NT2/D1 (cell line): Measurements from ENCODE around the gene LYPD6.

Experiments
- SUZ12 ChIP-seq: IDR thresholded peaks from 2 replicates; pipeline ENCODE4 v1.6.1; 2011; ENCODE audit not compliant: insufficient read length, insufficient read depth; ENCODE audit errors: extremely low read depth
- YY1 ChIP-seq: IDR thresholded peaks from 2 replicates; pipeline ENCODE4 v1.6.1; 2011; ENCODE audit not compliant: insufficient read length, insufficient read depth
- ZNF274 ChIP-seq: IDR thresholded peaks from 2 replicates; pipeline ENCODE4 v1.6.1; 2011; ENCODE audit warnings: mild to moderate bottlenecking, low read depth, low read length

GRCh38 chr2:149513461-149513860 lies 183.1 kb downstream of the LYPD6 start:
- TF ChIP-seq SUZ12 (no peak), ZNF274 (no peak), YY1 (no peak)
